HG02973 (cell line): ENCODE data around the gene POLD2.
"Not testable (repeated sequence)": the region's sequence is repeated elsewhere in the genome, so short reads cannot be mapped to it uniquely, and the experiment has no call there.

Source experiments
- ATAC-seq: cut with Tn5 transposase; IDR thresholded peaks from one replicate; pipeline ENCODE4 v1.9.1; 2021; ENCODE audit warnings: moderate library complexity; ENCODE audit not compliant: unreplicated experiment

POLD2 gene

GRCh38 chr7:44123190-44124003, at the start of gene POLD2:
Gene POLD2, minus strand, starts transcription at chr7:44123548. Its CDS starts 1,495 bp downstream, at chr7:44122053.
- ATAC-seq, result peak; percentile 98

DNA sequence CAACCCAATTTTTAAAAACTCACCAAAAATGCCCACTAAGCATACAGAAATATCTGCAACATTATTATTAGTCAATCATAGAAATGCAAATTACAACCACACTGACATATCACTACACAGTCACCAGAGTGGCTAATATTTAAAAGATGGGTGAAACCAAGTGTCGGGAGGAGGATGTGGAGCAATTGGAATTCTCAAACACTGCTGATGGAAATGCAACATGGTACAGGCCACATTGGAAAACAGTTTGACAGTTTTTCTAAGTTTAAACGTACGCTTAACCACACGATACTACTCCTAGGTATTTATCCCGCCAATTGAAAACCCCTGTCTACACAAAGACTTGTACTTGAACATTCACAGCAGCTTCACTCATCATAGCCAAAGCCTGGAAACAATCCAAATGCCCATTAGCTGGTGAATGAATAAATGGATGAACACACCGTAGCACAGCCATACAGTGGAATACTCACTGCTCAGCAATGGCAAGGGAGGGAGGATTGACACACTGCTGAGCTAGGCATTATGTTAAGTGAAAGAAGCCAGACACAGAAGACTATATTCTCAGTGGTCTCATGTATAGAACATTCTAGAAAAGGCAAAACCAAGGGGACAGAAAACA, 49.6 kb upstream of the POLD2 start:
- no peak for ATAC-seq

GRCh38 chr7:44172352-44172751, 49.0 kb upstream of the POLD2 start:
- no peak for ATAC-seq

DNA sequence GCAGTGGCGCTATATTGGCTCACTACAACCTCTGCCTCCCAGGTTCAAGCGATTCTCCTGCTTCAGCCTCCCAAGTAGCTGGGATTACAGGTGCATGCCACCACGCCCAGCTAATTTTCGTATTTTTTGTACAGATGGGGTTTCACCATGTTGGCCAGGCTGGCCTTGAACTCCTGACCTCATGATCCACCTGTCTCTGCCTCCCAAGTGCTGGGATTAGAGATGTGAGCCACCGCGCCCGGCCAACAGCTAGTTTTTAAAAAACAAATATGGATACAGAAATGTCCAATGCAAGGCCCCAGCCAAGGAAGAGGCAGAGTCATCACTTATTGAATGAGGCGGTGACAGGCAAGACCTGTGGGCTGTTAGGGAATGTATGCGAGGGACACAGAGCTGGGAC, 48.6 kb upstream of the POLD2 start:
- ATAC-seq, result not testable (repeated sequence)

GRCh38 chr7:44167920-44168319, 44.6 kb upstream of the POLD2 start:
- ATAC-seq, result no peak

GRCh38 chr7:44163591-44163990, 40.2 kb upstream of the POLD2 start:
- ATAC-seq, result no peak

DNA sequence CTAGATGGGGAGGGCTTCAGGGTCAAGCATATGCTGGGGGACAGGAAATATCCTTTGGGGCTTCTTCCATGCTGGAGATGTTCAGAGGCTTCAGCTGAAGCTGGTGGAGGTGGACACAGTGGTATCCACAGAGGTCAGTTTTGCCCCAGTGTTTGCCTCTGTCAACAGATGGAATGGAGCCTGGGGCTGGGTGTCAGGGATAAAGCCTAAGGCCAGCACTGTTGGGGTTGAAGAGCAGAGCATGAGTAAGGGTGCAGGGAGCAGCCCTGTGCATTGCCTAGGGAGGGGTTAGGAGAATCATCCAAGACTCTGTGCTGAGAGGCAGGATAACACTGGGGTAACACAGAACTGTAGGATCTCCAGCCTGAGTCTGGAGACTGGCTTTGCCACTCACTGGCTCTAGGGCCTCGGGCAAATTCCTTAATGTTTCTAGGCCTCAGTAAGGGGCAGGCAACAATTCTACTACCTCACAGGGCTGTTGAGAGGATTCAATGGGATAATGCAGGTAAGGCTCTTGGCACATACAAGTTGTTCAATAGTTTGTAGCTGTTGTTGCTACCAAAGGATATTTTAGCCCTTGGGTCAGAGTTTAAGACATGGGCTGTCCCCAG, 39.5 kb upstream of the POLD2 start:
- ATAC-seq, result no peak

DNA sequence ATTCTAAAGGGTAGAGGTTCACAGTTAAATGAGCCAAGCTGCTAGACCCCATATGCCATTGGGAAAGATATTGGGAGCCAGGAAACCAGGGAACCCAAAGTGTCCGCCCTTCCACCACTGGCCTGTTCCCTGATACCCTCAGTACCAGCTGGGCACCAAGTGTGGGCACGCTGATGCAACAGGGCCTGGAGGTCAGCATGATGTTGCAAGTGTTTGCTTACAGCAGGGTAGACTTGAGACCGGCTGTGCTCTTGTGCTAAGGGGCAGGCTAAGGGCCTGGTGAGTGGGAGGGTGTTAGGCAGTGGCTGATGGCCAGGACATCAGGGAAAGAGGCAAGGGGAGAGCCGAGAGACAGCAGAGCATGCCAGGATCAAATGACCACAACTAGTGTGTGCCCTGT, 38.8 kb upstream of the POLD2 start:
- ATAC-seq, result no peak

DNA sequence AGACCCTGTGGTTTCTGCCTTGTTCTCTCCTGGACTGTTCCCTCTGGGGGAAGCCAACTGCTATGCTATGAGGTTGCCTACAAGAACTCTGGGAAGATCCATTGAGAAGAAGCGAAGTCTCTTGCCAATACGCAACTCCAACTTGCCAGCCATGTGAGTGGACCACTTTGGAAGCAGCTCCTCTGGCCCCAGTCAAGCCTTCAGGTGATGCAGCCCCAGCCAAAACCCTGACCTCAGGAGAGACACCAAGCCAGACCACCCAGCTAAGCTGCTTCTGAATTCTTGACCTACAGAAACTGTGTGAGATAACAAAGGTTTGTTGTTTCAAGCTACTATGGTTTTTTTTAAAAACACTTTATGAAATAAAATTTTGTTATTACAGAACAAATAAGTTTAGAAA, 38.0 kb upstream of the POLD2 start:
- ATAC-seq, result no peak

DNA sequence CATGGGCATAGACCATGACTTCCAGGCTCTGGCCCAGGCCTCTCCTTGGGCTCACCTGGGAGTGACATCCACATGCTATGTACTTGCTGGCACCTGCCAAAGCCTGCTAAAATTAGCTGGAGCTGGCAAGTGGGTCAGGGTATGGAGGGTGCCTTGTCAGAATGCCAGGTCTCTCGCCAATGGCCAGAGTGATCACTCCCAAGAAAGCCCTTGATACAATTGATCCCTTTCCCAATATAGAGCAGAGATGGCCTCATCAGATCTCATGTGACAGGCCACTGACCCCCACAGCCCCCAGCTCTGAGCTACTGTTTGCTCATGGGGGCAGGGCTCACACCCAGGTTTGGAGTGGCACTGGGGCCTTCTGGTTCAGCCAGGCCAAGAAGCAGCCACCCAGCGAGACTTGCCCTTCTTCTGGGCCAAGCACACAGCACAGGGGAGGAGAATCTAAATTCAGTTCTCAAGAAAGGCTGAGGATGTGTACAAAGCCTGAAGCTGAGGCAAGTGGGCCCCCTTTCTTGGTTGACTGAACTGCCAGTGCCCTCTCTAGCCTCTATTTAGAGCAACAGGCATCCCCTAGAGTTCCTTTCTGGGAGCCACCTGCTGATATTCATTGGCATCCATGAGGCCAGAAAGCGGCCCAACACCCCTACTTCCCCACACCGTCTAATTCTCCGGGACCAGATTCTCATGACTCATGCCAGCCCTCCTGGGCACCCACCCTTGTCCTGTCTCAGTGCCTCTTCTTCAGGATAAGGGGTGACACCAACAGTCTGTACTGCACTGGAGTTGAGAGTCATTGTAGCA, 36.7 kb upstream of the POLD2 start:
- ATAC-seq, result no peak

DNA sequence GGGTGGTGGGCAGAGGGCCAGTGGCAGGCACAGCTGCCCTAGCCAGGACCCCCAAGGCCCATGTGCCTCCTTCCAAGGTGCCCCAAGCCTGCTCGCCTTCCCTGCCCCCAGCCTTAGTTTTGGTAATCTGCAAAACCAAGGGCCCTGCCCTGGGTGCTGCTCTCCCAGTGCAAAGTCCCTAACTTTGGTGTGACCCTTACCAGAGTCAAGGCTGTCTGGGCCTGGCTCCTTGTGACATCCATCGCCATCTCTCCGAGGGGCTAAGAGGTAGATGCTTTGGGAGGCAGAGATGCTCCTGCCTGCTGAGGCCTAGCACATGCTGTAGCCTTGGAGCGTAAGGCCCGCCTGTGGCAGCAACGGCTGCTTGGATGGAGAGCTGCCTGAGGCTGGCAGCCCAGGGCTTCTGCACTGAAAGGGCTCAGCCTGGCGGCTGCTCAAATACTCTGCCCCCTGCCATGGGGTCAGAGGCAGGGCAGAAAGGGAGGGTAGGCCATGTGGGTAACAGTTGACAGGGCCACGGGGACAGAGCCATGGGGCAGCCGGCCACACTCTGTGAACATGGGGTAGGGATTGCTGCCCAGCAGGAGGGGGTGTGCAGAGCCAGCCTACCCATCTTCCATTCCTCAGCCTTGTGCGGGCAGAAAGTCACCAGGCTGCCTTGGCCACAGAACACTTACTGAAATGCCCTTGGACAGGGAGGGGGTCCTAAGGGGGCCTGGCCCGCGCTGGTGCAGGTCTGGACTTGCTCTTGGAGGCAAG, 35.7 kb upstream of the POLD2 start:
- ATAC-seq, result no peak

DNA sequence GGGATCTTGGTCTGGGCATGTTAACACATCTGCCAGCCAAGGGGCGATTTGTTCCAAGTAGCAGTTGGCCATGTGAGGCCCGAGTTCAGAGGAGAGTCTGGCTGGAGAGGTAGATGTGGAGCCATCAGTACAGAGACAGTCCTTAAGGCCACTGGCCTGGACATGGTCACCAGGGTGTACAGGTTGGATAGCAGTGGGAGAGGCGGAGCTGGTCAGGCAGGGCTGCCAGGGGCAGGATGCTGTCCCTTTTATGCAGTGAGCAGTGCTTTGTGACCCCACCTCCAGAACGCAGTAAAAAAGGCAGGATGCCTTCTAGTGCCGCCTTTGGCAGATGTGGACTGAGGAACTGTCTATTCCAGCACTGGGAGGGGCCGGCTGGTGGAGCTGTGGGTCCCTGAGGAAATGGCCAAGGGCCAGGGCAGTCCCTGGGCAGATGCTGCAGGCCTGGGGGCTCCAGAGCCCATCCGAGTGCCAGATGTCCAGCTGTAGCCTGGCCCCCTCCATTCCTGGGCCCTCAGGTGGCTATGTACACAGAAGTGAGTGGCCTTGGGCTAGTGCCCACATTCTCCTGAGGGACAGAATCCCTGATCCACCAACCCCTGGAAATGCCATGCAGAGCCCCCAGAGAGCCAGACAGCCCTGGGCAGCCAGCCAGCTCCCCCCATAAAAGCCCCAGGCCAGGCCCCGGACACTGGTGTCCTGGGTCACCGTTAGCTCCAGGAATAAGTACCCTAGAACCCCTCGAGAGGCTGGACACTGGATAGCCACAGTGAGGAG, 34.9 kb upstream of the POLD2 start:
- no peak for ATAC-seq

DNA sequence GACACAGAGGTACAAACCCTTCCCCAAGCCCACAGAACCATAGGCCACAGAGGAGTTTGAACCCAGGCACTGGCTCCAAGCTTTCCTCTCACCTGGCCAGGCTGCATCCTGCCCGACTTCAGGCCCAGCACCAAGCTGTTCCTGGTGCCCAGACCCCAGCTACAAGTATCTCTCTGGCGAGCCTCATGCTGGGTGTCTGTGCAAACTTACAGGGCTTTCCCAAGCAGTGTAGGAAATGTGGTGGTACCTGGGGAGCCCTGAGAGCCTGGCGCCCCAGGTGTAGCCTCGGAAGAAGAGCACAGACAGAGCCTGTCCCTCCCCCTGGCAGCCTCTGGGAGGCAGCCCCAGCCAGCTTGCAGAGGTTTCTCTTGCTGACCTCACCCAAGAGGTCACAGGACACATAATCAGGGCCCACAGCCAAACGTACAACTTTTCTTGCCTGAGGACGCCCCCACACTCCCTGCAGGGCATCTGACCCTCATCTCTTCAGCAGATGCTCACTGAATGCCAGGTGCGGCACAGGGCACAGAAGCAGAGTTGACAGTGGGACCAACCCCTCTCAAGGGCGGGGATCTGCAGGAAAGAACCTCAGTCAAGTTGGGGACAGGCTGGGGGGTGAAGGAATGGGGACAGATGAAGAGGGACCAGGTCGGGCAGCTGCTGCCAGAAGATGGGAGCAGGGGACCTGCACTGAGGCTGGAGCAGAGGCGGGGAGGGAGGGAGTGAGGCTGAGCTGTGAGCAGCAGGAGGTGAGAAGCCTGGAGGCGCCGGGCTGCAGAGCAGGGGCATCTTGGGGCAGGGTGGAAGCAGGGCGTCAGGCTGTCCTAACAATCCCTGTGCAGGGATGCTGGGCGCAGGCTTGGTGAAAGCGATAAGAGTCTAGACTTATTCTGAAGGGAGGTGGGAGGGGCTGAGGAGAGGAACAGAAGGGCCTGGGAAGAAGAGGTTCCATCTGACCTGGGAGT, 34.0 kb upstream of the POLD2 start:
- ATAC-seq, result no peak

DNA sequence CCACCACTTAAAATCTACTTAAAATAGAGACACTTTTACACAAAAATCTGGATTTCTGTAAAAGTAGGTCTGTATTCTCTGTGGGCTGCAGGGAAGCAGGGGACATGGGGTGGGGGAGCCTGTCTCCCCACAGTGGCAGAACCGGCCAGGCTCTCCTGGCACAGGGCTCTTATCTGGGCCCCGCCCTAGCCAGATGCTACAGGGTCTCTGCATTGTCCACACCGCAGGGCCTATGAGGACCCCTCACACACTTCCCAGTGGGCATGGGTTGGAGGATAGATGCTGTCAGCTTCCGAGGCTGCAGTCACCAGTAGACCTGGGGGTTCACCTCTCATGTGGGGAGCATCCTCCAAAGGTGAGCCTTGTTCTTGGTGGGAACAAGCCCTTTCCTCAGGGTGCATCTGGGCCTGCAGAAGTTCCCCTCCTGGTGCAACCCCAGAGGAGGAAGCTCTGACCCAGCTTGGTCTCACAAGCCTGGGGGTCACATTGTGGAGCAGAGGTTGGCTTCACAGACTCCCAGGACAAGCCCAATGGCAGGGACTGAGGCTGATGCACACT, 33.2 kb upstream of the POLD2 start:
- ATAC-seq, result no peak

GRCh38 chr7:44155191-44156185, 32.1 kb upstream of the POLD2 start:
- no peak for ATAC-seq

- no peak for ATAC-seq
Measured at GRCh38 chr7:44154703-44155102, 31.4 kb upstream of the POLD2 start.

- no peak for ATAC-seq
Measured at GRCh38 chr7:44153948-44154335, 30.6 kb upstream of the POLD2 start.
